SK-N-SH treated with all-trans-retinoic acid at 6 μM for 48 hours (cell line): Measurements from ENCODE around the gene HS3ST2.
"Not testable (repeated sequence)": the region's sequence is repeated elsewhere in the genome, so short reads cannot be mapped to it uniquely, and the experiment has no call there.

Source experiments
- ATAC-seq: fragments of 200-7000 bp; cut with Tn5 transposase; 3 replicates; pipeline ENCODE4 v1.9.1; 2020; ENCODE audit warnings: mild to moderate bottlenecking, moderate library complexity
- ARNTL ChIP-seq: fragments of 450-650 bp; formaldehyde crosslinking; IDR thresholded peaks from 2 replicates; pipeline ENCODE4 v1.5.0; 2020; ENCODE audit warnings: low read depth, mild to moderate bottlenecking, moderate library complexity, borderline replicate concordance
- BACH2 ChIP-seq: fragments of 250-450 bp; sonication (Bioruptor Pico); IDR thresholded peaks from 2 replicates; pipeline ENCODE4 v1.9.0; 2021; ENCODE audit warnings: mild to moderate bottlenecking, borderline replicate concordance
- CSDC2 ChIP-seq: fragments of 250-450 bp; sonication (Bioruptor Pico); IDR thresholded peaks from 2 replicates; pipeline ENCODE4 v1.5.0; 2020; ENCODE audit warnings: mild to moderate bottlenecking, moderate library complexity
- CSRNP3 ChIP-seq: fragments of 250-450 bp; sonication (Bioruptor Pico); IDR thresholded peaks from 2 replicates; pipeline ENCODE4 v1.5.1; 2021; ENCODE audit warnings: mild to moderate bottlenecking, moderate library complexity
- ESRRG ChIP-seq: fragments of 250-450 bp; sonication (Bioruptor Pico); IDR thresholded peaks from 2 replicates; pipeline ENCODE4 v1.6.1; 2021; ENCODE audit warnings: mild to moderate bottlenecking
- GLIS3 ChIP-seq: fragments of 250-450 bp; sonication (Bioruptor Pico); IDR thresholded peaks from 2 replicates; pipeline ENCODE4 v1.5.0; 2020; ENCODE audit warnings: mild to moderate bottlenecking, moderate library complexity
- ISL1 ChIP-seq: fragments of 250-450 bp; sonication (Bioruptor Pico); IDR thresholded peaks from 2 replicates; pipeline ENCODE4 v2.1.2; 2022; ENCODE audit warnings: mild to moderate bottlenecking, moderate library complexity
- OSR1 ChIP-seq: fragments of 250-450 bp; sonication (Bioruptor Pico); IDR thresholded peaks from 2 replicates; pipeline ENCODE4 v1.8.0; 2022; ENCODE audit warnings: moderate library complexity, mild to moderate bottlenecking, inconsistent platforms
- RARB ChIP-seq: fragments of 250-450 bp; sonication (Bioruptor Pico); IDR thresholded peaks from 2 replicates; pipeline ENCODE4 v1.8.0; 2021; ENCODE audit warnings: mild to moderate bottlenecking, moderate library complexity
- TCF4 ChIP-seq: fragments of 250-450 bp; sonication (Bioruptor Pico); IDR thresholded peaks from 2 replicates; pipeline ENCODE4 v1.8.0; 2021; ENCODE audit warnings: mild to moderate bottlenecking, moderate library complexity, borderline replicate concordance
- TOX ChIP-seq: fragments of 250-450 bp; sonication (Bioruptor Pico); IDR thresholded peaks from 2 replicates; pipeline ENCODE4 v1.8.0; 2021; ENCODE audit warnings: mild to moderate bottlenecking, moderate library complexity, borderline replicate concordance
- TSHZ2 ChIP-seq: fragments of 250-450 bp; sonication (Bioruptor Pico); IDR thresholded peaks from 2 replicates; pipeline ENCODE4 v1.5.0; 2020; ENCODE audit warnings: mild to moderate bottlenecking, moderate library complexity
- ZC3H10 ChIP-seq: fragments of 250-450 bp; sonication (Bioruptor Pico); IDR thresholded peaks from 2 replicates; pipeline ENCODE4 v1.5.1; 2021; ENCODE audit warnings: mild to moderate bottlenecking, moderate library complexity
- ZFP3 ChIP-seq: fragments of 250-450 bp; sonication (Bioruptor Pico); IDR thresholded peaks from 2 replicates; pipeline ENCODE4 v1.5.0; 2020; ENCODE audit warnings: mild to moderate bottlenecking, moderate library complexity
- ZFP30 ChIP-seq: fragments of 450-650 bp; formaldehyde crosslinking; IDR thresholded peaks from 2 replicates; pipeline ENCODE4 v1.5.0; 2022; ENCODE audit warnings: mild to moderate bottlenecking, moderate library complexity
- ZNF565 ChIP-seq: fragments of 450-650 bp; formaldehyde crosslinking; conservative IDR thresholded peaks from 2 replicates; pipeline ENCODE4 v1.5.0; 2020; ENCODE audit warnings: low read depth, mild to moderate bottlenecking, moderate library complexity
- TF ChIP-seq, protein P1 (sequence below): fragments of 250-450 bp; sonication (Bioruptor Pico); IDR thresholded peaks from 2 replicates; pipeline ENCODE4 v1.8.0; 2021; ENCODE audit warnings: low read depth, mild to moderate bottlenecking, moderate library complexity, borderline replicate concordance
- TF ChIP-seq, protein P2 (sequence below): fragments of 250-450 bp; sonication (Bioruptor Pico); IDR thresholded peaks from 2 replicates; pipeline ENCODE4 v1.8.0; 2020; ENCODE audit warnings: mild to moderate bottlenecking, moderate library complexity, borderline replicate concordance
- TF ChIP-seq, protein P3 (sequence below): fragments of 250-450 bp; sonication (Bioruptor Pico); IDR thresholded peaks from 2 replicates; pipeline ENCODE4 v1.5.1; 2020; ENCODE audit warnings: low read depth, mild to moderate bottlenecking, moderate library complexity

HS3ST2 gene

GRCh38 chr16:22898874-22899348 is 84.9 kb downstream of the HS3ST2 start:
- TF ChIP-seq ZC3H10 (CRISPR knock-in tag) (no peak), BACH2 (CRISPR knock-in tag) (no peak), ARNTL (CRISPR knock-in tag) (no peak), RARB (CRISPR knock-in tag) (no peak), TSHZ2 (CRISPR knock-in tag) (no peak), ZNF565 (CRISPR knock-in tag) (no peak), ZFP3 (CRISPR knock-in tag) (no peak), ESRRG (no peak)
- TF ChIP-seq, protein P1, sequence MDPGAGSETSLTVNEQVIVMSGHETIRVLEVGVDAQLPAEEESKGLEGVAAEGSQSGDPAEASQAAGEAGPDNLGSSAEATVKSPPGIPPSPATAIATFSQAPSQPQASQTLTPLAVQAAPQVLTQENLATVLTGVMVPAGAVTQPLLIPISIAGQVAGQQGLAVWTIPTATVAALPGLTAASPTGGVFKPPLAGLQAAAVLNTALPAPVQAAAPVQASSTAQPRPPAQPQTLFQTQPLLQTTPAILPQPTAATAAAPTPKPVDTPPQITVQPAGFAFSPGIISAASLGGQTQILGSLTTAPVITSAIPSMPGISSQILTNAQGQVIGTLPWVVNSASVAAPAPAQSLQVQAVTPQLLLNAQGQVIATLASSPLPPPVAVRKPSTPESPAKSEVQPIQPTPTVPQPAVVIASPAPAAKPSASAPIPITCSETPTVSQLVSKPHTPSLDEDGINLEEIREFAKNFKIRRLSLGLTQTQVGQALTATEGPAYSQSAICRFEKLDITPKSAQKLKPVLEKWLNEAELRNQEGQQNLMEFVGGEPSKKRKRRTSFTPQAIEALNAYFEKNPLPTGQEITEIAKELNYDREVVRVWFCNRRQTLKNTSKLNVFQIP, result no peak
- TF ChIP-seq, all 23 proteins: peak for 0
- peak; percentile 85 for ATAC-seq

DNA sequence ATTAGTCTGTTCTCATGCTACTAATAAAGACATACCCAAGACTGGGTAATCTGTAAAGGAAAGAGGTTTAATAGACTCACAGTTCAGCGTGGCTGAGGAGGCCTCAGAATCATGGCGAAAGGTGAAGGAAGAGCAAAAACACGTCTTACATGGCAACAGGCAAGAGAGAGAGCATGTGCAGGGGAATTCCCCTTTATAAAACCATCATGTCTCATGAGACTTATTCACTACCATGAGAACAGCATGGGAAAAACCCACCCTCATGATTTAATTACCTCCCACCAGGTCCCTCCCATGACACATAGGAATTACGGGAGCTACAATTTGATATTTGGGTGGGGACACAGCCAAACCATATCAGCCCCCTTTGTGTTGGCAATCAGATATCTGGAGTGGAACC is 85.6 kb downstream of the HS3ST2 start:
- not testable (repeated sequence) for ATAC-seq

- ATAC-seq, result no peak
- TF ChIP-seq CSDC2 (CRISPR knock-in tag) (no peak), ISL1 (no peak), BACH2 (CRISPR knock-in tag) (no peak), RARB (CRISPR knock-in tag) (no peak), TSHZ2 (CRISPR knock-in tag) (no peak), CSRNP3 (no peak), ZNF565 (CRISPR knock-in tag) (no peak), ARNTL (CRISPR knock-in tag) (no peak), TOX (CRISPR knock-in tag) (no peak), GLIS3 (CRISPR knock-in tag) (no peak), TCF4 (CRISPR knock-in tag) (no peak), ZC3H10 (CRISPR knock-in tag) (no peak), OSR1 (CRISPR knock-in tag) (no peak), ZFP30 (no peak)
- TF ChIP-seq, protein P2, sequence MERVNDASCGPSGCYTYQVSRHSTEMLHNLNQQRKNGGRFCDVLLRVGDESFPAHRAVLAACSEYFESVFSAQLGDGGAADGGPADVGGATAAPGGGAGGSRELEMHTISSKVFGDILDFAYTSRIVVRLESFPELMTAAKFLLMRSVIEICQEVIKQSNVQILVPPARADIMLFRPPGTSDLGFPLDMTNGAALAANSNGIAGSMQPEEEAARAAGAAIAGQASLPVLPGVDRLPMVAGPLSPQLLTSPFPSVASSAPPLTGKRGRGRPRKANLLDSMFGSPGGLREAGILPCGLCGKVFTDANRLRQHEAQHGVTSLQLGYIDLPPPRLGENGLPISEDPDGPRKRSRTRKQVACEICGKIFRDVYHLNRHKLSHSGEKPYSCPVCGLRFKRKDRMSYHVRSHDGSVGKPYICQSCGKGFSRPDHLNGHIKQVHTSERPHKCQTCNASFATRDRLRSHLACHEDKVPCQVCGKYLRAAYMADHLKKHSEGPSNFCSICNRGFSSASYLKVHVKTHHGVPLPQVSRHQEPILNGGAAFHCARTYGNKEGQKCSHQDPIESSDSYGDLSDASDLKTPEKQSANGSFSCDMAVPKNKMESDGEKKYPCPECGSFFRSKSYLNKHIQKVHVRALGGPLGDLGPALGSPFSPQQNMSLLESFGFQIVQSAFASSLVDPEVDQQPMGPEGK (CRISPR knock-in tag), result no peak
- TF ChIP-seq, protein P1, result no peak
- TF ChIP-seq, protein P3, sequence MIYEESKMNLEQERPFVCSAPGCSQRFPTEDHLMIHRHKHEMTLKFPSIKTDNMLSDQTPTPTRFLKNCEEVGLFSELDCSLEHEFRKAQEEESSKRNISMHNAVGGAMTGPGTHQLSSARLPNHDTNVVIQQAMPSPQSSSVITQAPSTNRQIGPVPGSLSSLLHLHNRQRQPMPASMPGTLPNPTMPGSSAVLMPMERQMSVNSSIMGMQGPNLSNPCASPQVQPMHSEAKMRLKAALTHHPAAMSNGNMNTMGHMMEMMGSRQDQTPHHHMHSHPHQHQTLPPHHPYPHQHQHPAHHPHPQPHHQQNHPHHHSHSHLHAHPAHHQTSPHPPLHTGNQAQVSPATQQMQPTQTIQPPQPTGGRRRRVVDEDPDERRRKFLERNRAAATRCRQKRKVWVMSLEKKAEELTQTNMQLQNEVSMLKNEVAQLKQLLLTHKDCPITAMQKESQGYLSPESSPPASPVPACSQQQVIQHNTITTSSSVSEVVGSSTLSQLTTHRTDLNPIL (CRISPR knock-in tag), result no peak
Observed at GRCh38 chr16:22900863-22901262, 86.9 kb downstream of the HS3ST2 start.
